Gastroesophageal sphincter (tissue), 4 donors: ENCODE data around the gene SH3RF2. TPM values are rescaled to one million over a fixed set of nuclear protein-coding genes. Genes with fewer than 3 reads are reported as not detected.

Experiments
- ATAC-seq: fragments of 150-250 bp; one replicate; pipeline ENCODE4 v1.9.1; 2016; ENCODE audit warnings: mild to moderate bottlenecking, moderate library complexity
- H3K27ac ChIP-seq, 4 donors: fragments of 200-600 bp; sonication (generic) in 3 of 4; 1 replicate in 3 of 4; 2 replicates in 1 of 4; pipeline ENCODE4 v1.5.1; 2016 to 2019
- H3K27me3 ChIP-seq: fragments of 200-600 bp; sonication (generic); one replicate; pipeline ENCODE4 v1.5.1; 2019
- H3K36me3 ChIP-seq, 2 donors: fragments of 200-600 bp; sonication (generic); one replicate each; pipeline ENCODE4 v1.5.1; 2019; ENCODE audit warnings: control low read depth in 1 of 2
- H3K4me1 ChIP-seq, 3 donors: fragments of 200-600 bp; sonication (generic); 1 replicate in 2 of 3; 2 replicates in 1 of 3; pipeline ENCODE4 v1.5.1; 2016 to 2019; ENCODE audit warnings: control low read depth in 2 of 3
- H3K4me3 ChIP-seq, 2 donors: fragments of 200-600 bp; sonication (generic); one replicate each; pipeline ENCODE4 v1.5.1; 2019; ENCODE audit warnings: mild to moderate bottlenecking in 1 of 2, moderate library complexity in 1 of 2
- H3K9me3 ChIP-seq, 3 donors: fragments of 200-600 bp; sonication (generic); one replicate each; pipeline ENCODE4 v1.5.1; 2017 to 2019; ENCODE audit warnings: control low read depth in 2 of 3
- CTCF ChIP-seq, 4 experiments: fragments of 200-600 bp in 2 of 4; fragments of 450-650 bp in 2 of 4; sonication (generic) in 1 of 4; IDR thresholded peaks; one replicate each; pipeline ENCODE4 v1.5.1; 2017 to 2019; ENCODE audit warnings: antibody characterized with exemption in 4 of 4, mild to moderate bottlenecking in 2 of 4, moderate library complexity in 2 of 4
- EP300 ChIP-seq: sonication (generic); formaldehyde crosslinking; IDR thresholded peaks from one replicate; pipeline ENCODE4 v1.6.1; 2017; ENCODE audit warnings: antibody characterized with exemption, mild to moderate bottlenecking
- POLR2A ChIP-seq, 2 donors: fragments of 450-650 bp; IDR thresholded peaks; one replicate each; pipeline ENCODE4 v1.6.1; 2017; ENCODE audit warnings: antibody characterized with exemption in 2 of 2, mild to moderate bottlenecking in 2 of 2, moderate library complexity in 1 of 2
- POLR2AphosphoS5 ChIP-seq: sonication (generic); formaldehyde crosslinking; IDR thresholded peaks from one replicate; pipeline ENCODE4 v1.6.1; 2017; ENCODE audit warnings: antibody characterized with exemption
- WGBS, 2 donors: methylation state at CpG; one replicate each; pipeline ENCODE4 v1.1.5; 2018; ENCODE audit warnings: low coverage in 1 of 2; 5-methylcytosine and 5-hydroxymethylcytosine counted together
- total RNA-seq, 4 donors: library from RNA; depleted of rRNA; stranded (reverse); fragments of >200 nt; gene quantifications; one replicate each; pipeline ENCODE4 v1.1.0, GENCODE V29; 2016

SH3RF2 gene
- total RNA-seq, 4 donors from 2014 or later, result 0.27 to 5.2 (median 1.0) TPM

GRCh38 chr5:145898171-145898570, 38.2 kb upstream of the SH3RF2 start:
- Histone ChIP-seq H3K27ac (no peak overlapping the region), H3K9me3 (peaks cover 0 to 12% (median 0%) of the 10 kb centered on the region in 3 donors), H3K36me3 (no peaks in the 10 kb centered on the region), H3K4me1 (no peaks in the 10 kb centered on the region), H3K4me3 (no peak overlapping the region), H3K27me3 (no peaks in the 10 kb centered on the region)
- no peak for ATAC-seq
- TF ChIP-seq EP300 (no peak), CTCF (IDR thresholded peaks at IDR 0.05) (no peak), POLR2A (IDR thresholded peaks at IDR 0.05) (no peak), POLR2AphosphoS5 (no peak)

- no peak for ATAC-seq
Measured at GRCh38 chr5:145902421-145902820, 34.0 kb upstream of the SH3RF2 start.

GRCh38 chr5:145903113-145903512, 33.3 kb upstream of the SH3RF2 start:
- no peak overlapping the region for H3K4me3 ChIP-seq
- TF ChIP-seq EP300, result no peak
- TF ChIP-seq CTCF (IDR thresholded peaks at IDR 0.05), result no peak
- TF ChIP-seq POLR2AphosphoS5, result no peak
- TF ChIP-seq POLR2A (IDR thresholded peaks at IDR 0.05), result no peak
- H3K27ac ChIP-seq, result no peak overlapping the region
- 83 to 86% methylated on average over 3 of the region's 3 CpGs for WGBS, 2 donors
- peaks cover 0 to 12% (median 0%) of the 10 kb centered on the region in 3 donors for H3K9me3 ChIP-seq
- no peaks in the 10 kb centered on the region for H3K36me3 ChIP-seq
- no peaks in the 10 kb centered on the region for H3K4me1 ChIP-seq
- no peak for ATAC-seq
- no peaks in the 10 kb centered on the region for H3K27me3 ChIP-seq

More at GRCh38 chr5:145902421-145902820, 34.0 kb upstream of the SH3RF2 start:
- no peak overlapping the region for H3K27ac ChIP-seq
- no peaks in the 10 kb centered on the region for H3K27me3 ChIP-seq
- TF ChIP-seq EP300 (no peak), POLR2A (IDR thresholded peaks at IDR 0.05) (no peak), POLR2AphosphoS5 (no peak), CTCF (IDR thresholded peaks at IDR 0.05) (no peak)
- H3K9me3 ChIP-seq, result peaks cover 0 to 12% (median 0%) of the 10 kb centered on the region in 3 donors
- no peaks in the 10 kb centered on the region for H3K36me3 ChIP-seq
- WGBS, 2 donors, result 77 to 94% methylated on average over 1 of the region's 1 CpG
- no peak overlapping the region for H3K4me3 ChIP-seq
- H3K4me1 ChIP-seq, result no peaks in the 10 kb centered on the region

- Histone ChIP-seq H3K4me1 (no peaks in the 10 kb centered on the region), H3K36me3 (no peaks in the 10 kb centered on the region), H3K4me3 (no peak overlapping the region), H3K9me3 (peaks cover 0 to 11% (median 0%) of the 10 kb centered on the region in 3 donors), H3K27ac (no peak overlapping the region), H3K27me3 (no peaks in the 10 kb centered on the region)
- 17% methylated on average over 2 of the region's 3 CpGs; no CpG with 5 or more reads in 1 of the 2 donors for WGBS, 2 donors
- TF ChIP-seq CTCF (IDR thresholded peaks at IDR 0.05) (no peak), POLR2AphosphoS5 (no peak), EP300 (no peak), POLR2A (IDR thresholded peaks at IDR 0.05) (no peak)
- ATAC-seq, result no peak
Measured at GRCh38 chr5:145903867-145904266, 32.5 kb upstream of the SH3RF2 start.

GRCh38 chr5:145904743-145905142, 31.6 kb upstream of the SH3RF2 start:
- no peak overlapping the region for H3K4me3 ChIP-seq
- H3K9me3 ChIP-seq, result peaks cover 0 to 2% (median 0%) of the 10 kb centered on the region in 3 donors
- no peaks in the 10 kb centered on the region for H3K36me3 ChIP-seq
- WGBS, 2 donors, result 91% methylated on average over 5 of the region's 5 CpGs; no CpG with 5 or more reads in 1 of the 2 donors
- H3K27ac ChIP-seq, result no peak overlapping the region
- no peaks in the 10 kb centered on the region for H3K4me1 ChIP-seq
- H3K27me3 ChIP-seq, result no peaks in the 10 kb centered on the region
- TF ChIP-seq CTCF (IDR thresholded peaks at IDR 0.05), result no peak
- TF ChIP-seq POLR2AphosphoS5, result no peak
- TF ChIP-seq EP300, result no peak
- no peak for TF ChIP-seq POLR2A (IDR thresholded peaks at IDR 0.05)
- no peak for ATAC-seq
